ENCODE measurements around the gene HEBP2. TPM values are rescaled to one million over a fixed set of nuclear protein-coding genes. Genes with fewer than 3 reads are reported as not detected.

Gene HEBP2
- total and polyA plus RNA-seq, 2 experiments from 2014 or later: 25.6 to 118 TPM

DNA sequence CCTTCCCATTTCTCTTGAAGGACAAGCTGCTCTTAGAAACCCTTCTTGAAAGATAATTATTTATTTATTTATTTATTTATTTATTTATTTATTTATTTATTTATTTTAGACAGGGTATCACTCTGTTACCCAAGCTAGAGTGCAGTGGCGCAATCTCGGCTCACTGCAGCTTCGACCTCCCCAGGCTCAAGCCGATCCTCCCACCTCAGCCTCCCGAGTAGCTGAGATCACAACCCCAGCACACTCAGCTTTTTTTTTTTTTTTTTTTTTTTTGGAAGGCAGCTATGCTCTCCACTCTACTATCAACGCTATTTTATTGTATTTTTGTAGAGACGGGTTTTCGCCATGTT is 1.2 kb upstream of the HEBP2 start (continued):
- TF ChIP-seq, protein P1, sequence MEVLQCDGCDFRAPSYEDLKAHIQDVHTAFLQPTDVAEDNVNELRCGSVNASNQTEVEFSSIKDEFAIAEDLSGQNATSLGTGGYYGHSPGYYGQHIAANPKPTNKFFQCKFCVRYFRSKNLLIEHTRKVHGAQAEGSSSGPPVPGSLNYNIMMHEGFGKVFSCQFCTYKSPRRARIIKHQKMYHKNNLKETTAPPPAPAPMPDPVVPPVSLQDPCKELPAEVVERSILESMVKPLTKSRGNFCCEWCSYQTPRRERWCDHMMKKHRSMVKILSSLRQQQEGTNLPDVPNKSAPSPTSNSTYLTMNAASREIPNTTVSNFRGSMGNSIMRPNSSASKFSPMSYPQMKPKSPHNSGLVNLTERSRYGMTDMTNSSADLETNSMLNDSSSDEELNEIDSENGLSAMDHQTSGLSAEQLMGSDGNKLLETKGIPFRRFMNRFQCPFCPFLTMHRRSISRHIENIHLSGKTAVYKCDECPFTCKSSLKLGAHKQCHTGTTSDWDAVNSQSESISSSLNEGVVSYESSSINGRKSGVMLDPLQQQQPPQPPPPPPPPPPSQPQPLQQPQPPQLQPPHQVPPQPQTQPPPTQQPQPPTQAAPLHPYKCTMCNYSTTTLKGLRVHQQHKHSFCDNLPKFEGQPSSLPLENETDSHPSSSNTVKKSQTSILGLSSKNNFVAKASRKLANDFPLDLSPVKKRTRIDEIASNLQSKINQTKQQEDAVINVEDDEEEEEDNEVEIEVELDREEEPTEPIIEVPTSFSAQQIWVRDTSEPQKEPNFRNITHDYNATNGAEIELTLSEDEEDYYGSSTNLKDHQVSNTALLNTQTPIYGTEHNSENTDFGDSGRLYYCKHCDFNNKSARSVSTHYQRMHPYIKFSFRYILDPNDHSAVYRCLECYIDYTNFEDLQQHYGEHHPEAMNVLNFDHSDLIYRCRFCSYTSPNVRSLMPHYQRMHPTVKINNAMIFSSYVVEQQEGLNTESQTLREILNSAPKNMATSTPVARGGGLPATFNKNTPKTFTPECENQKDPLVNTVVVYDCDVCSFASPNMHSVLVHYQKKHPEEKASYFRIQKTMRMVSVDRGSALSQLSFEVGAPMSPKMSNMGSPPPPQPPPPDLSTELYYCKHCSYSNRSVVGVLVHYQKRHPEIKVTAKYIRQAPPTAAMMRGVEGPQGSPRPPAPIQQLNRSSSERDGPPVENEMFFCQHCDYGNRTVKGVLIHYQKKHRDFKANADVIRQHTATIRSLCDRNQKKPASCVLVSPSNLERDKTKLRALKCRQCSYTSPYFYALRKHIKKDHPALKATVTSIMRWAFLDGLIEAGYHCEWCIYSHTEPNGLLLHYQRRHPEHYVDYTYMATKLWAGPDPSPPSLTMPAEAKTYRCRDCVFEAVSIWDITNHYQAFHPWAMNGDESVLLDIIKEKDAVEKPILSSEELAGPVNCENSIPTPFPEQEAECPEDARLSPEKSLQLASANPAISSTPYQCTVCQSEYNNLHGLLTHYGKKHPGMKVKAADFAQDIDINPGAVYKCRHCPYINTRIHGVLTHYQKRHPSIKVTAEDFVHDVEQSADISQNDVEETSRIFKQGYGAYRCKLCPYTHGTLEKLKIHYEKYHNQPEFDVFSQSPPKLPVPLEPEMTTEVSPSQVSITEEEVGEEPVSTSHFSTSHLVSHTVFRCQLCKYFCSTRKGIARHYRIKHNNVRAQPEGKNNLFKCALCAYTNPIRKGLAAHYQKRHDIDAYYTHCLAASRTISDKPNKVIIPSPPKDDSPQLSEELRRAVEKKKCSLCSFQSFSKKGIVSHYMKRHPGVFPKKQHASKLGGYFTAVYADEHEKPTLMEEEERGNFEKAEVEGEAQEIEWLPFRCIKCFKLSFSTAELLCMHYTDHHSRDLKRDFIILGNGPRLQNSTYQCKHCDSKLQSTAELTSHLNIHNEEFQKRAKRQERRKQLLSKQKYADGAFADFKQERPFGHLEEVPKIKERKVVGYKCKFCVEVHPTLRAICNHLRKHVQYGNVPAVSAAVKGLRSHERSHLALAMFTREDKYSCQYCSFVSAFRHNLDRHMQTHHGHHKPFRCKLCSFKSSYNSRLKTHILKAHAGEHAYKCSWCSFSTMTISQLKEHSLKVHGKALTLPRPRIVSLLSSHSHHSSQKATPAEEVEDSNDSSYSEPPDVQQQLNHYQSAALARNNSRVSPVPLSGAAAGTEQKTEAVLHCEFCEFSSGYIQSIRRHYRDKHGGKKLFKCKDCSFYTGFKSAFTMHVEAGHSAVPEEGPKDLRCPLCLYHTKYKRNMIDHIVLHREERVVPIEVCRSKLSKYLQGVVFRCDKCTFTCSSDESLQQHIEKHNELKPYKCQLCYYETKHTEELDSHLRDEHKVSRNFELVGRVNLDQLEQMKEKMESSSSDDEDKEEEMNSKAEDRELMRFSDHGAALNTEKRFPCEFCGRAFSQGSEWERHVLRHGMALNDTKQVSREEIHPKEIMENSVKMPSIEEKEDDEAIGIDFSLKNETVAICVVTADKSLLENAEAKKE (CRISPR knock-in tag; IDR thresholded peaks at IDR 0.05): no peak
- TF ChIP-seq STAT1 (IDR thresholded peaks at IDR 0.05; ENCODE audit: unreplicated experiment): no peak
- TF ChIP-seq EZH2 (IDR thresholded peaks at IDR 0.05; ENCODE audit: low read depth, unreplicated experiment): no peak

DNA sequence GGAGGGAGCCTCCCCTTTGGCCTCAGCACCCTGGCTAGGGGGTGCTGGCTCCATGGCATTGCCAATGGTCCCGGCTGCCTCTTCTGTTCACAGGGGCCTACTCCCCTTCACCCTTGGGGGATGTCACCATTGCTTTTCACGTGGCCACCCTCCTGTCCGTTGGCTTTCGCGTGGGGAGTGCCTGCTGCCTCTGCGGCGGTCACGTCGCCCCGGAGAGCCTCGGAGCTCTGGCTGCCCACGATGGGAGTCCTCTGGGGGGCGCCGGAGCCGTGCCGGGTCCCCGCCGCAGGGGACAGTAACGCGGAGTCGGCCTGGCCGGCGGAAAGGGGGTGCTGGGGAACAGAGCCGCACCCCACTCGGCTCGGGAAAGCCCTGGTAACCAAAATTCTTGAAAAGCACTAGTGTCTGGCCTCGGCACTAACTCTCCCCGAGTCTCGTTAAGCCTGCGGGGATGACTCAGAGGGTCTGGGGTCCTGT is 661 bp upstream of the HEBP2 start:
- Histone ChIP-seq H2AFZ (peak overlapping the region; percentile 94), H3K27me3 (ENCODE audit: insufficient read depth) (no peaks in the 10 kb centered on the region), H3K4me2 (peak overlapping the region; percentile 98), H3K36me3 (ENCODE audit: insufficient read depth) (peaks cover 22% of the 10 kb centered on the region), H4K20me1 (replicated peaks; ENCODE audit: insufficient read depth) (no peaks in the 10 kb centered on the region), H3K4me1 (ENCODE audit: insufficient read depth) (no peaks in the 10 kb centered on the region; the same call in 1 of the 2 replicates), H3K27ac (ENCODE audit: low read depth) (peak overlapping the region; percentile 93; the same call in 1 of the 2 replicates), H3F3A (replicated peaks; ENCODE audit: low read depth) (no peaks in the 10 kb centered on the region; the same call in 1 of the 2 replicates), H3K9me2 (ENCODE audit: insufficient read depth) (no peaks in the 10 kb centered on the region), H3K4me3 (peak overlapping the region; percentile 97), H3K79me2 (replicated peaks; ENCODE audit: insufficient read depth) (no peaks in the 10 kb centered on the region)
- H3K36me3 Mint-ChIP-seq (ENCODE audit: low read depth): peaks cover 30% of the 10 kb centered on the region
- peak overlapping the region; percentile 82 for H3K4me3 Mint-ChIP-seq
- ATAC-seq (peak; percentile 19), DNase-seq (ENCODE audit: low spot score) (no peak)
- no peaks in the 10 kb centered on the region for H3K9me3 Mint-ChIP-seq
- peak overlapping the region; percentile 81 for H3K27ac Mint-ChIP-seq
- TF ChIP-seq, protein P2, sequence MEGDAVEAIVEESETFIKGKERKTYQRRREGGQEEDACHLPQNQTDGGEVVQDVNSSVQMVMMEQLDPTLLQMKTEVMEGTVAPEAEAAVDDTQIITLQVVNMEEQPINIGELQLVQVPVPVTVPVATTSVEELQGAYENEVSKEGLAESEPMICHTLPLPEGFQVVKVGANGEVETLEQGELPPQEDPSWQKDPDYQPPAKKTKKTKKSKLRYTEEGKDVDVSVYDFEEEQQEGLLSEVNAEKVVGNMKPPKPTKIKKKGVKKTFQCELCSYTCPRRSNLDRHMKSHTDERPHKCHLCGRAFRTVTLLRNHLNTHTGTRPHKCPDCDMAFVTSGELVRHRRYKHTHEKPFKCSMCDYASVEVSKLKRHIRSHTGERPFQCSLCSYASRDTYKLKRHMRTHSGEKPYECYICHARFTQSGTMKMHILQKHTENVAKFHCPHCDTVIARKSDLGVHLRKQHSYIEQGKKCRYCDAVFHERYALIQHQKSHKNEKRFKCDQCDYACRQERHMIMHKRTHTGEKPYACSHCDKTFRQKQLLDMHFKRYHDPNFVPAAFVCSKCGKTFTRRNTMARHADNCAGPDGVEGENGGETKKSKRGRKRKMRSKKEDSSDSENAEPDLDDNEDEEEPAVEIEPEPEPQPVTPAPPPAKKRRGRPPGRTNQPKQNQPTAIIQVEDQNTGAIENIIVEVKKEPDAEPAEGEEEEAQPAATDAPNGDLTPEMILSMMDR (conservative IDR thresholded peaks at IDR 0.05; ENCODE audit: low read depth in 2 of 2): peak in 1 of 2 experiments; percentile 57; a peak in 3 of 4 replicates
- TF ChIP-seq, protein P3, sequence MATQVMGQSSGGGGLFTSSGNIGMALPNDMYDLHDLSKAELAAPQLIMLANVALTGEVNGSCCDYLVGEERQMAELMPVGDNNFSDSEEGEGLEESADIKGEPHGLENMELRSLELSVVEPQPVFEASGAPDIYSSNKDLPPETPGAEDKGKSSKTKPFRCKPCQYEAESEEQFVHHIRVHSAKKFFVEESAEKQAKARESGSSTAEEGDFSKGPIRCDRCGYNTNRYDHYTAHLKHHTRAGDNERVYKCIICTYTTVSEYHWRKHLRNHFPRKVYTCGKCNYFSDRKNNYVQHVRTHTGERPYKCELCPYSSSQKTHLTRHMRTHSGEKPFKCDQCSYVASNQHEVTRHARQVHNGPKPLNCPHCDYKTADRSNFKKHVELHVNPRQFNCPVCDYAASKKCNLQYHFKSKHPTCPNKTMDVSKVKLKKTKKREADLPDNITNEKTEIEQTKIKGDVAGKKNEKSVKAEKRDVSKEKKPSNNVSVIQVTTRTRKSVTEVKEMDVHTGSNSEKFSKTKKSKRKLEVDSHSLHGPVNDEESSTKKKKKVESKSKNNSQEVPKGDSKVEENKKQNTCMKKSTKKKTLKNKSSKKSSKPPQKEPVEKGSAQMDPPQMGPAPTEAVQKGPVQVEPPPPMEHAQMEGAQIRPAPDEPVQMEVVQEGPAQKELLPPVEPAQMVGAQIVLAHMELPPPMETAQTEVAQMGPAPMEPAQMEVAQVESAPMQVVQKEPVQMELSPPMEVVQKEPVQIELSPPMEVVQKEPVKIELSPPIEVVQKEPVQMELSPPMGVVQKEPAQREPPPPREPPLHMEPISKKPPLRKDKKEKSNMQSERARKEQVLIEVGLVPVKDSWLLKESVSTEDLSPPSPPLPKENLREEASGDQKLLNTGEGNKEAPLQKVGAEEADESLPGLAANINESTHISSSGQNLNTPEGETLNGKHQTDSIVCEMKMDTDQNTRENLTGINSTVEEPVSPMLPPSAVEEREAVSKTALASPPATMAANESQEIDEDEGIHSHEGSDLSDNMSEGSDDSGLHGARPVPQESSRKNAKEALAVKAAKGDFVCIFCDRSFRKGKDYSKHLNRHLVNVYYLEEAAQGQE (IDR thresholded peaks at IDR 0.05; ENCODE audit: unreplicated experiment): no peak
- TF ChIP-seq EZH2phosphoT487 (IDR thresholded peaks at IDR 0.05; ENCODE audit: unreplicated experiment): no peak
- H3K27me3 Mint-ChIP-seq (ENCODE audit: insufficient read depth, low read depth, poor library complexity): peaks cover 6% of the 10 kb centered on the region
- peaks cover 5% of the 10 kb centered on the region for H3K4me1 Mint-ChIP-seq
